Fibroblast of skin of left biceps (primary cell): Measurements from ENCODE around the gene KIAA1671.
A peak's percentile ranks its signal among the peaks of the same experiment; 100 is the strongest.

Experiments used
- DNase-seq, 2 experiments: peaks; one replicate each; pipeline ENCODE4 v3.0.0-alpha.2; 2013; ENCODE audit warnings: low read depth in 2 of 2

The KIAA1671 gene

DNA sequence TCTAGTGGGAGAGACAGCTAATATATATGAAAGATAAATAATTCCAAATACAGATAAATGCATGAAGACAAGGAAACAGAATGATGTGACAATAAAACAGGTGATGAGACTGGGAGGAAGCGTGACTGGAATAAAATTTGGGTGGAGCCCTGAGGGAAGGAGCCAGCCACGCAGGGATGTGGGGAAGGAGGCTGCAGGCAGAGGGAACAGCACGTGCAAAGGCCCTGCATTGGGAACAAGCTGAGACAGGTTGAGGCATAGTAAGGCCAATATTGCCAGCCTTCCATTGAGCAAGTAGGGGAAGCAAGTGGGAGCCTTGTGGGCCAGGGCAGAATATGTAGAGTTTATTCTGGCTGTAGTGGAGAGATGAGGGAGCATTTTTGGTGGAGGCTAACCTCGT is 139.6 kb downstream of the KIAA1671 start:
- no peak for DNase-seq

DNA sequence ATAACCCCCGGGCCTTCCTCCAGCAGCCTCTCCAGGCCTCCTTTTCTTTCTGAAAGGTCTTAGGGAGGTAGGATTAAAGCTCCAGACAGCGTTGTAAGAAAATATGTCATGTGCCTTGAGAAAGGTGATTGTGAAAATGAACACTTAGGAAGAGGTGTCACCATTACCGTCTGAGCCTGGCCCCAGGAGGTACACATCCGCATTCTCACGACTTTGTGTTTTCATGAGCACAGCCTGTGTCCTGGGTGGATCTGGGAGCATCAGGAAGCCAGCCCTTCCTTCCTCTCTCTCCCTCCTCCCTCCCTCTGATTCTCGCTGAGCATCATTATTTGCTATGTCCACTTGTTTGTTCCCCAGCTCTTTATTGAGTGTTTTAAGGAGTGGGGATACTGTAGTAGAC is 142.1 kb downstream of the KIAA1671 start:
- DNase-seq: no peak

DNA sequence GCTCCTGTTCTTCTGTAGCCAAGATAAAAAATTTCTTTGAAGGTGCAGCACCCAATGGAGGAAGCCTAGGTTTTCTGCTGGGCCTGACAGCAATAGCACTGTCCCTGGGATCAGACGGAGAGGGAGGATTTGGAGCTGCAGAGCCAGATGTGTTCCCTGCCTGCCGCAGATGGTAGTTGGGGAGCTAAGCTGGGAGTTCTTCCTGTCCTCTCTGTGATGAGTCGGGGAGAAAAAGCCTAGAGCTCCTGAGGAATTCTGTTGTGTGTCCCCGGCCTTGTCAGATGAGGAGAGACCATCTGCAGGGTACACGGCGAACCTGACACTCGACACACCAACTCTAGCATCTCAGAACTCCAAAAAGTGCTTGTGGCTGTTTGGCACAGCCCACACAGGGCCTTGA is 143.4 kb downstream of the KIAA1671 start:
- DNase-seq: no peak

DNA sequence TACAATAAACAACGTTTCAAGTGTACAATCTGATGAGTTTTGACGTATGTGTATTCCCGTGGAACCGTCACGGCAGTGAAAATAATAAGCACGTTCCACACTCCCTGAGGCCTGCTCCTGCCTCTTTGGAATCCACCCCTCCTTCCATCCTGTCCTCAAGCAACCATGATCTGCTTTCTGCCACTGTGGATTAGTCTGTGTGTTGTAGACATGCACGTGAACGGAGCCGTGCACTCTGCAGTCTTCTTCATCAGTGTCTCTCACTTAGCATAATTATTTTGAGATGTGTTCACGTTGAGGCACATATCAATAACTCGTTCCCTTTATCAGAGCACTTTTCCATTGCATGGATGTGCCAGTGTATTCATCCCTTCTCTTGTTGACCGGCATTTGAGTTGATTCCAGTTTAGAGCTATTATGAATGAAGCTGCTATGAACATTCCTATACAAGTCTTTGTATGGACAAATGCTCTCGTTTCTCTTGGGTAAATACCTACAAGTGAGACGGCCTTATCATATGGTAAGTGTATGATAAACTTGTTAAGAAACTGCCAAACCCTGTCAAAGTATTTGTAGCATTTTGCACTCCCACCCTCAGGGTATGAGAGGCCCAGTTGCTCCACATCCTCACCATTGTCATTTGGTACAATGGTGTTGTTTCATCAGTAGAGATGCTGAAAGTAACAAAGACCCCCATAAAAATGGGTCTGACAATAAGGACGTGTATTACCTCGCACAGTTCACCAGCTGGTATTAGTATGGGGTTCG is 144.3 kb downstream of the KIAA1671 start:
- no peak for DNase-seq

DNA sequence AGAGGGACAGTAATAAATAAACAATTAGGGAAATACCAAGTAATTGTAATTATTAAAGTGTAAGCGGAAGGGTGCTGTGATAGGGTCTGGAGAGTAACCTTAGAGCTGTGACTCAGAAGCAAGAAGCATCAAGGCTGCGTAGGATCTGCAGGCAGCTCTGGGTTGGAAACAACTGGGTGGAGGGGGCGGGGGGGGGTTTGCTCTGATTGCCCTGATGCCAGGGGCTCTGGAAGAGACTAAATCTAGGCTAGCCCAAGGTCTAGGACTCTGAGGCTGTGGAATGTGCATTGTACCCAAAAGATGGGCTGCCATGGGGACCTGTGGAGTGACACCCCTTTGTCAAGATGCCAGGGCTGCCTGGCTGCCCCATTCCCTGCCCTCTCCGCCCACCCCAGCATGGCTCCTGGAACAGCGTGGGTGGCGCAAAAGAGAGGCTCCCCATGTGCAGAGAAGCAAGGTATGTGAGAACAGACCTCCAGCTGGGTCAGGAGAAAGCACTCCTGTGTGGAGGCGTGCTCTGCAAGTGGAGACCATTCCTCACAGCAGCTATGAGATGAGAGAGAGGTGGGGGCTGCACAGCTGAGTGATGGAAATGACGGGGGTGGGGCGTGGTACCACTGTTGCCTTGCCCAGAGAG is 146.0 kb downstream of the KIAA1671 start:
- no peak for DNase-seq

DNA sequence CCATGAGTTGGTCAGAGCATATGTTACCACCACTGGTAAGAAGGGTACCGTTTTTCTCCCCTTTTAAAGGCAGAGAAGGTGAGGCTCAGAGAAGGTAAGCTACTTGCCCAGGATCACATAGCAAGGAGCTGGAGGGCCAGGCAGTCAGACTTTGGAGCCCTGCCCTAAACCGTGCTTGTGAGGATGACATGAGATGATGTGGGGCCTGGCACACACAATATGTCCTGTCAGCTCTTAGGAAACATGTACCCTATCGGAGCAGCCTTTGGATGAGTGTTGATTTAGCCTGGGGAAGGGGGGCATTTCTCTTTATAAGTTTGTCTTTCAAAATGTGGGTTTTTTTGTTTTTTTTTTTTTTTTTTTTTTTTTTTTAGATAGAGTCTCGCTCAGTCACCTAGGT is 146.7 kb downstream of the KIAA1671 start:
- no peak for DNase-seq

DNA sequence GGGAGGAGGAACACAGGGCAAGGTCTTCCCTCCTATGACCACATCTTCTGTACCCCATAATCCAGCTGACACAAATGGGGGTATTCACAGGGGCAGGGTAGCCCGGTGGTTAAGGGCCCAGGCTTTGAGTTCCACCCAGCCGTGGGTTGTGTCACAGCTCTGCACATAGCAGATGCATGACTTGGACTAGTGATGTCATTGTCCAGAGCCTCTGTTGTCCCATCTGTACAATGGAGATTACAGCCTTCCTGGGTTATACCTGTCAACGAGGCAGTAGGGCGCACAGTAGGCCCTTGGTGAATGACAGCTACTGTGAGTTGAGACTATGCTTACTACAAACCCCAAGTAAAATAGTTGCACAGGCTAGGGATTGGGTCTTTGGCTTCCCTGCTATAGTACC is 147.9 kb downstream of the KIAA1671 start:
- no peak for DNase-seq

DNA sequence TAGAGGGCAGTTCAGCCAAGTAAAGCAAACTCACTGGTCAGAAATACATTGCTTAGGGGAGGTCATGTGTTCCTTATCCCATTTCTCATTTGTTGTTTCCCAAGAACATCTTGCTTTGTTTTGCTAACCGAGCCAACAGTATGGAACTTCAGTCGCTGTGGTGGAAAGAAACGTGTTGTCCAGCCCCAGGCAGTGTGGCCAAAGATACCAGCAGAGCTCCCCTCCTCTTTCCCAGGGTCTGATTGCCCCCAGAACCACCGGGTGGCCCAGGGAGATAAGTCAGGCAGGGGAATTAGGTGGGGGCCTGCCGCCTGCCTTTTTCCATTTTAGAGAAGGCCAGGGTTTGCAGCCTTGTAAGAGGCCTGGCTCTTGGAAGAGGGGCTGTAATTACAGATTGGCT is 148.4 kb downstream of the KIAA1671 start:
- no peak for DNase-seq

DNA sequence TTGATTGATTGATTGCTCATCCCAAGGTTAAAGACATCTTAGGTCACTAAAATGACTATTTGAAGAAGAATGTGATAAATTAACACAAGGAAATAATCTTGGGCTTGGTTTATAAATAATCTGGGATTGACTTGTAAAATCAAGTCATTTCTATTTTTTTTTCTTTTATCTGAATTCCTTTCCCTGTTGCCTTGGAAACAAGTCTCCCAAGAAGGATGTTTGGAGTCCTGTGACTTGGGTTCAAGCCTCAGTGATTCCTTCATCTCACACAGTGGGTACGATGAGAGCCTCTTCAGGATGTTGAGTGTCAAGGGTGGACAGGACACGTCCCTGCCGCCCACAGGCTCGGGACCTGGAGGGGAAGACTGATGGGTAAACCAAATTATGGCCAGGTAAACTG is 149.0 kb downstream of the KIAA1671 start:
- no peak for DNase-seq

DNA sequence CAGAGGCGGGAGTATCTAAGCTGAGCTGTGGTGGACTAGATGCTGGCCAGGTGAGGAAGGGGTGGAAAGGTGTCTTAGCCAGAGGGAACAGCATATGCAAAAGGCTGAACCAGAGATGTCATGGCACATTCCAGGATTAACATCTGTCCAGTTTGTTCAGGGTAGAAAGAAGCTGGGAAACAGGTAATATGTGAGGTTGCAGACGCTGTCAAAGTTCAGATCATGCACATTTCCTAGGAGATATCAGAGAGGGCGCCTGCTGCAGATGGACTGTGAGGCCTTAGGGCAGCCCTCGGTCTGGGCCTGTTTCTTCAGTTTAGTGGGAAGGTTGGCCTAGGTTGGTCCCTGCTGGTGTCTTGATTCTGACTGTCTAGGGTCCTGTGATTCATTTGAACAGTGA is 149.5 kb downstream of the KIAA1671 start:
- DNase-seq: no peak

DNA sequence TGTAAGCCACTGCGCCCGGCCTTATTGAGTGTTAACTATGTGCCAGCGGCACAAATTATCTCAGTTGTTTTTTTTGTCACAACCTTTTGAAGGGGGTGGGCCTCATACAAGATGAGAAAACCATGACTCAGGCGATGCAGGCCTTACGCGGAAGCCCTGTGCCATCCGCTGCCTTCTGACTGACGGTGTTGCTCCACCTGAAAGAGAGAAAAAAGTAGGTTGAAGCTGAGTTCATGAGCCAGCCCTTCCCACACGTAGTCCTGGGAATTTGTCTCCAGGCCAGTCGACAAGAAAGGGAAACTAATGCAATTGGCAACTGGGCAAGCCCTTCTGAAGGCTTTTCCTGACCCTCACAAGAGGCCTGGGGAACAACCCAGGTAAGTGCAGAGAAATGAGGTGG is 150.2 kb downstream of the KIAA1671 start:
- DNase-seq: no peak

DNA sequence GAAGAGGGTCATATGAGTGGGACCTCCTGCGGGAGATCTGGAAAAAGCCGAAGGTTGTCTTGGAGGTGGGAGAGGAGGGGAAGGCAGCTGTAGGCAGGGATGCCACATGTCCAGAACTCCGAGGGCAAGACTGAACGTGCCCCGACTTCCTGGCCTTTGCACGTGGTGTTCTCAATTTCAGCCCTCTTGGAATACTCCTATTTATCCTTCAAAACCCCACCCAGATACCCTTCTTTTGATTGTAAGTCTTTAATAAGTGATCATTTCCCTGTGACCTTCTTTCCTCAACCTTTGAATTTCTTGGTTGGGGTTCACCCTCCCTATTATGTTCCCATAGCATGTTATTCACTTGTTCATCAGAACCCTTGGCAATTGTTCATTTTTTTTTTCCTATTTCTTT is 151.9 kb downstream of the KIAA1671 start:
- no peak for DNase-seq

DNA sequence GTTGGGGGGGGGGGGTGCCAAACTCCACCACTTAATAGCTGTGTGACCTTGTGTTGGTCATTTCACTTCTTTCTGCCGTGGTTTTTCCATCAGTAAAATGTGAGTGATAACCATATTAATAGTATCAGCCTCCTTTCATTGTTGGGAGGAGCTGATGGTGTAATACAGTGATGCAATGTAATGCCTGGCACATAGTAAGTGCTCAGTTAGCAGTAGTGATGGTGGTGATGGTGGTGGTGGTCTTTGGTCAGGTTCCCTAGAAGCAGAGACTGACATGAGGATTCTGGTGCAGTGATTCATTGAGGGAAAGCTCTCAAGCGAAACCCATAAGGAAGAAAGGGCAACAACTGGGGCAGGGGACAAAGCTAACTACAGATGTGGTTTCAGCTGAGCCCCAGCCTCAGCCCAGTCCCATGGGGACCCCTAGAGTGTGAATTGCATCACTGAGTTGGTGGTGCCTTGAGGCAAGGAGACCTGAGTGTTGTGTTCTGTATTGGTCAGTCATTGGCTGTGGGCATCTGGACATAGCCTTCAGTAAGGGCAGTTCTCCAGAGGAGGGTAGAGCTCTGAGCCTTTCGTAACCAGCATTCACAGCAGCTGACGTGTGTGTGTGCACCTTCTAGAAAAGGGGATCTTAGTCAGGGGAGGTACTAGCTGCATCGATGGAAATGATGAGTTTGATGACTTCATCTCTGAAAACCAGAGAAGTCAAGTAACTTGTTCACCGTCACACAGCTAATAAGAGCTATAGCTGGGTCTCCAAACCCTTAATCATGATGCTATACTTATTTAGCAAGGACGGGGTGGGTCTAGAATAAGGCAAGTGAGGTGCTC is 153.5 kb downstream of the KIAA1671 start:
- no peak for DNase-seq

DNA sequence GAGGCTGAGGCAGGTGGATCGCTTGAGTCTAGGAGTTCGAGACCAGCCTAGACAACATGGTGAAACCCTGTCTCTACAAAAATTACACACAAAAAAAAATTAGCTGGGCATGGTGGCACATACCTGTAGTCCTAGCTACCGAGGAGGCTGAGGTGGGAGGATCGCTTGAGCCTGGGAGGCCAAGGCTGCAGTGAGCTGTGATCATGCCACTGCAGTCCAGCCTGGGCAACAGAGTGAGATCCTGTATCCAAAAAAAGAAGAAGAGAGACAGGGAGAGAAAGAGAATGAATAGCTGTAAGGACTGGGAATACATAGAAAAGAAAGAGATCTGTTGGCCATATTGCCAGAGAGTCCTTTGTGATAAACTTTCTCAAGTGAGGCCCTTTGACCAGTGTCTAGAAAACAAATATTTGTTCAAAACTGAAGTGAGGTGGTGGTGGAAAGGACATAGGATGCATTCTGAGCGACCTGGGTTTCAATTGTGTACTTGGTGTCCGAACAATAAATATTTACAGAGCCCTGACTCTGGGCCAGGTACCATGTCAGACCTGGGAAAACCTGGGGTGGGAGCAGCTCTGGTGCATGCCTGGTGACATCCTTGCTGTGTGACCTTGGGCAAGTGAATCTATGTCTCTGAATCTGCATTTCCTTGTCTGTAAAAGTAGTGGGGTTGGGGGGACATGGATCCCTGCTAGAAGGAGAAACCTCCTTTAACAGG is 157.5 kb downstream of the KIAA1671 start:
- no peak for DNase-seq

DNA sequence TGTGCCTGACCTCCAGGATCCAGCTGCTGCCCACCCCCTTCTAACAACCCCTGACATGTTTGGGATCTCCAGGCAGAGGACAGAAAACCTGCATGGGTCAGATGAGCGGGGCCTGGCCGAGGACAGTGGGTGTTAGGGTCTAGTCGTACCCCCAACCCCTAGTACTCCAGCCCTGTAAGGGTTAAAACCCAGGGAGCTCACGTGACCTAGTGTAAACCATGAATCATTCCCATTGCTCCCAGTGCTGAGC is 158.0 kb downstream of the KIAA1671 start:
- DNase-seq: no peak

DNA sequence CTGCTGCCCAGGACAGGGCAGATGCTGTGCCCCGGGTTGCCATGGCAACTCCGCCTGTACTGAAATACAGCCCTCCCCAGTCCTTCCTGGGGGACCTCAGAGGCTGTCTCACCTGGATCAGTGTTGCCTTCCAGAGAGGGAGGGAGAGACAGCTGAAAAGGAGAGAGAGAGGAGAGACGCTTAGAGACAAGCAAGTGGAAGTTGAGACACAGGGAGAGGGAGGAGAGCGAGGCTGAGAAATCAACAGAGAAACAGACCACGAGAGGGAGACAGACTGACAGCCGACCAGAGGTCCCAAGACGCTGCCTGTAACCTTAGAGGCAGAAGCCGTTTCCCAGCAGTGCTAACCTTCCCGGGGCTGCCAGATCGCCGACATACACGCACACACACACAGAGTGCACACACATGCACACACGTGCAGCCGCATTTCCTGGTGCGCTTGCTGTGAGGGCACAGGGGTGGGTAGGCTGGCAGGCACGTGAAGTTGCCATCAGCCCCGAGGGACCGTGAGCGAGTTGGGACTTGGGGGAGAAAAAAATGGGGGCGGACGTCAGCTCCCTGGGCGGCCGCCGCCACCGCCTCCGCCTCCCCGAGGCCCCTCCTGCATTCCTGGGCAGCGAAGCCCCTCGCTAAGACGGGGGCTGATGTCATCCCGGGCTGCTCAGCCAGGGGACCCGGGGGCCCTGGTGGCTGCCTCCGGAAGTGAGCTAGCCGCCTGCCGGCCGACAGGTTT is 158.5 kb downstream of the KIAA1671 start:
- peak; percentile 11 to 12 for DNase-seq

DNA sequence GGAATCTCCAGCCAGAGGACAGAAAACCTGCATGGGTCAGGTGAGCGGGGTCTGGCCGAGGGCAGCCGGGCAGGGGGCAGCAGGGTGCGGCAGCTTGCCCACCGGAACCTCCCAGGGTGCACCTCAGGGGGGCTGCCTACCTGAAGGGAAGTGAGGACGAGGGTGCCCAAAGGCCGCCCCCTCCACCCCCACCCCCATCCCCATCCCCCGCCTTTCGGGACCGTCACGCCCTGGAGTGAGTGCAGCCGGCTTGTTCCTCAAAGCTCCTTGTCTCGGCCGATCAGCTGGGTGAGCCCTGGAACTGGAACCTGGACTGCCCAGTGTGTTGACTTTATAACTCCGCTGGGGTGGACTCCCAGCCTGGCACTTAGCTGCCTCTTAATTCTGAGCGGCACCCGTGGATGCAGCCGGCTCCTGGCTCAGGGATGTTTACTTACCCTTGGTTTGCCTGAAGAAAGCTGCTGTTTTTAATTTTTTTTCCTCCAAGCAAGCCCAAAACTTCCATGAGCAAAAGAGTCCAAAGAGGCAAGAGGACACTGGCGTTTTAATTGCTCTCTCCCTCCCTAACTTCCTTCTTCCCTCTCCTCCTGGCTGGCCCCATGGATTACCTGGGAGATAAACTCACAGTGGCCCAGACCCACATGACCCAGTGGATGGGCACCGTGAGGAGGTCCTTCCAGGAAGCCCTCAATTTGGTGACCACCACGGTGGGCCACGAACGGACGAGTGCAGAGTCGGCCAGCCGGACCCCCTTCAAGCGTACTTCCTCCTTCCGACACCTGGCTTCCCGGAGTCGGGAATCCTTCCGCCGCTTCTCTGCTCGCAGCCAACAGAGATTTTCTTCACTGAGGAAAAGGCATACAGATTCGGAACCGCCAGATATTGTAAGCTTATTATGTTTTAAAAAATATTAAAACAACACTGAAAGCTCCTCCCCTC is 159.3 kb downstream of the KIAA1671 start:
- DNase-seq: no peak

DNA sequence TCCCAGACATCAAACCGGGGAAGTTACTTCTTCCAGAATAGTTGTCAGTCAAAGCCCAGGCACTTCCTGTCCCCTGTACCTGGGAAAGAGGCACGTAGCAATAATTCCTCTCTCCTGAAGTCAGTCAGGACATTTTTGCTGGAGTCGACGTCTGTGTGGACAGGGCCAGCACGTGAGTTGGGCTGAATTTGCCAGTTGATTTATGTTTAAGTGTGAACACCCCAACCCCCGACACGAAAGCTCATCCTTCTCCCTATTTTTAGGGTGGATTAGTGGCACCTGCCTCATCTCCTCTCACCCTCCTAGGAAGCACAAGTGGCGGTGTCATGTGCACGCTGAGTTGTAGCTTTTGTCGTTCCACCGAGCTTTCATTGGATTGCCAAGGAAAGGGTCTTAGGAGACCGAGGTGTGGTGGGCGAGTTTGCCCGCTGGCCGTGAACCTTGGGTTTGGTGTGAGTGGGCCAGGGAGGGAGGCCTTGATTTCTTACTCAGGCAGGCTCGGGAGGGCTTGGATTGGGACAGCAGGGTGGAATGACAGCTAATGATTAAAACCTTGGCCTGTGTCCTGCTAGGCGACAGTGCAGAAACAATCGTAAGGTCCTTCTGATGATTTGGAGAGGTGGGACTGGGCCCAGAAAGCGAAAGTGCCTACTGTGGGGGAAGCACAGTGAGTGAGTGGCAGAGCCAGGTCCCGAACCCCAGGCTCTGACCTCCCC is 160.2 kb downstream of the KIAA1671 start:
- no peak for DNase-seq

DNA sequence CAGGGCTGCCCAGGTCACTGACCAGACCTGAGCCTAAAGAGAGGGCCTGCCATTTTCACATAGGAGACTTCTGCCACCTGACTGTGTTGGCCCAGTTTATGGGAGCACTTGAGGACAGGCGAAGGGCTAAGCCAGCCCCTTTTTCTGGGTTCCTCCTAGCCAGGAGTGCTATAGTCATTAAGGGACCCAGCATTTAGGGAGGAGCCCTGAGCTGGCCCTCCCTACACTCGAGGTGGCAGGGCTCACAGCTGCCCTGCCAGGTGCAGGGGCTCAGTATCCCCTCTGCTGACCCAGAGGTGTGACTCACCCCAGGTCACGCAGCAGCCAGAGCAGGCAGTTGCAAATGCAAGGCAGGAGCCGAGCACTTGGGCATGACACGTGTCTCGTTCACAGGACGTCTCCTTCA is 160.8 kb downstream of the KIAA1671 start:
- no peak for DNase-seq
